ENCODE measurements around the gene MYOM1.
"Not testable (repeated sequence)": the region's sequence is repeated elsewhere in the genome, so short reads cannot be mapped to it uniquely, and the experiment has no call there.

MYOM1 gene

DNA sequence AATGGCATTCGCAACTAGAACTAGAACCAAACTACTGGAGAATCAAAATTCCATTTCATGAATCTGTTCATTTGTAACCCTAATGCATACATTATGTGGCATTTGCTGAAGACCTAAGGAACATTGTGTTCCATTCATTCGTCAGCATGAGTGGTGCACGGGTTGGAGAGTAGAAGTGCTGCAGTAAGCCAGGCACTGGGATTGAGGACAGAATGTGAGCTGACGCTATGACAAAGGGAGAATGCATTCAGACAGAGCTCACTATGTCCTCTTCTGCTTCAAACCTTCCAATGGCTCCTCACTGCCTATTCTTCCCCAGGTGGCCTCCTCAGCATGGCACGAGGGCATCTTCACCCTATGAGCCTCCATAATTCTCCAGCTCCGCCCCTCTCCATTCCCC lies 6.3 kb upstream of the MYOM1 start:
- in situ Hi-C loops (cut with HindIII; ENCODE audit: low pct_ligation_motif_present, low pct_unique_long_range_greater_than_20kb, low sequenced_read_pairs): no loop called here
- DNase-seq: no peak

- in situ Hi-C loops (cut with HindIII; ENCODE audit: low pct_ligation_motif_present, low pct_unique_long_range_greater_than_20kb, low sequenced_read_pairs): no loop called here
Observed at GRCh38 chr18:3225588-3225987, 5.8 kb upstream of the MYOM1 start.

DNA sequence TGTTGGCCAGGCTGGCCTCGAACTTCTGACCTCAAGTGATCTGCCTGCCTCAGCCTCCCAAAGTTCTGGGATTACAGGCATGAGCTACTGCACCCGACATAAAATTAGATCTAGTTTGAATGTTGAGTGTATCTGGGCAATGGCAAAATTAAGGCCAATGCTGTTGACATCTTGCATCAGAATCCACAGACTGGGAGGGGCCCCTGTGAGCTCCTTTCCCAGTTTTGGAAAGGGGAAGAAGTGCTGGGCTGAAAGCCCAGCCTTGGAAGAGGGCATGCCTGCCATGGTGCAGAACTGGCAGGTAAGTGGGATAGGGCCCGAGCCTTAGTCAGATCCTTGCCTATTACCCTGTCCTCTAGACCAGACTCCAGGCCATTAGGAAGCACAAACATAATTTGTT lies 4.5 kb upstream of the MYOM1 start:
- in situ Hi-C loops (cut with HindIII; ENCODE audit: low pct_ligation_motif_present, low pct_unique_long_range_greater_than_20kb, low sequenced_read_pairs): no loop called here

More at GRCh38 chr18:3225588-3225987, 5.8 kb upstream of the MYOM1 start:
- DNase-seq: no peak

GRCh38 chr18:3223356-3223755 lies 3.6 kb upstream of the MYOM1 start:
- in situ Hi-C loops (cut with HindIII; ENCODE audit: low pct_ligation_motif_present, low pct_unique_long_range_greater_than_20kb, low sequenced_read_pairs): no loop called here
- no peak for DNase-seq

More for the DNA sequence above, 4.5 kb upstream of the MYOM1 start:
- no peak for DNase-seq

GRCh38 chr18:3221496-3221895 lies 1.7 kb upstream of the MYOM1 start:
- DNase-seq: no peak
- in situ Hi-C loops (cut with HindIII; ENCODE audit: low pct_ligation_motif_present, low pct_unique_long_range_greater_than_20kb, low sequenced_read_pairs): no loop called here

DNA sequence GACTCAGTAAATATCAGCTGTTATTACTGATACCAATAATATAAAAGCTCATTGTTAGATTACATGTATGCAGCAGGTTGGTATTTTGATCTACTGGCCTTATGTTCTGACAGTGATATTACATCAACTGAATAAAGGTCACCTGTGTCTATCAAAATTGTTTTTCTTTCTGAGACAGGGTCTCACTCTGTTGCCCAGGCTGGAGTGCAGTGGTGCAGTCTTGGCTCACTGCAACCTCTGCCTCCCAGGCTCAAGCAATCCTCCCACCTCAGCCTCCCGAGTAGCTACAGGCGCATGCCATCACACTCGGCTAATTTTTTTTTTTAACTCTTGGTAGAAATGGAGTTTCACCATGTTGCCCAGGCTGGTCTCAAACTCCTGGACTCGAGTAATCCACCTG lies 1.1 kb upstream of the MYOM1 start:
- in situ Hi-C loops (cut with HindIII; ENCODE audit: low pct_ligation_motif_present, low pct_unique_long_range_greater_than_20kb, low sequenced_read_pairs); DNase-seq: not testable (repeated sequence)

GRCh38 chr18:3219241-3219630 lies 532 bp downstream of the MYOM1 start:
- DNase-seq: no peak
- in situ Hi-C loops (cut with HindIII; ENCODE audit: low pct_ligation_motif_present, low pct_unique_long_range_greater_than_20kb, low sequenced_read_pairs): no loop called here

- DNase-seq: no peak
- in situ Hi-C loops (cut with HindIII; ENCODE audit: low pct_ligation_motif_present, low pct_unique_long_range_greater_than_20kb, low sequenced_read_pairs): no loop called here
Observed at GRCh38 chr18:3218819-3219218, 949 bp downstream of the MYOM1 start.

DNA sequence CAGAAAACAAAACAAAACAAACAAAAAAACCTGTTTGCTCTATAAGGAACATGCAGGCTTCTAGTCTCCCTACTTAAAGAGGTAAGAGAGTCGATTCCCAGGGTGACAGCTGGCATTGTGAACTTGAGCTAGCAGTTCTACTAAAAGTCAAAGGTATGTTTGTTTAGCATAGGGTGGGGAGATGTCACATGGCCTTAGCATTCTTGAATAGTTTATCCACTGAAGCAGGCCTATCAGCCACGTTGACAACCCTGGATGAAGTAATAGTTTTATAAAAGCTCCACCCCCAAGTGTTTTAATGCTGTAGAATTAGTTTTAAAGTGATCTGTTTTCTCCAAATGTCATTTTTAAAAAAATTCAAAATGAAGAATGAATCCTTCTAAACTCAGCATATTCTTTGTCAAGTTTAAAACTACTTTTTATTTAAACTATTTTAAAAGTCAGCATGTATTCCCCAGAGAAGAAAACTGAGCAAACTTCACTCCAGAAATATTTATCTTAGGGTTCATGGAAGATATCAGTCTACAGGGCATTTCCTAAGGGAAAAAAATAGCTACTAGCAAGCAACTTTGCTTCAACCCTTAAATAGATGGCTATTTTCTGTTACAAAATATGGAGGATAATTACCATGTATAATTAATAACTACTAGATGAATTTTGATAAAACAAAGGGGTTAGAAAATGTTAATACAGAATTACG lies 1.7 kb downstream of the MYOM1 start:
- in situ Hi-C loops (cut with HindIII; ENCODE audit: low pct_ligation_motif_present, low pct_unique_long_range_greater_than_20kb, low sequenced_read_pairs): no loop called here
- DNase-seq: no peak

DNA sequence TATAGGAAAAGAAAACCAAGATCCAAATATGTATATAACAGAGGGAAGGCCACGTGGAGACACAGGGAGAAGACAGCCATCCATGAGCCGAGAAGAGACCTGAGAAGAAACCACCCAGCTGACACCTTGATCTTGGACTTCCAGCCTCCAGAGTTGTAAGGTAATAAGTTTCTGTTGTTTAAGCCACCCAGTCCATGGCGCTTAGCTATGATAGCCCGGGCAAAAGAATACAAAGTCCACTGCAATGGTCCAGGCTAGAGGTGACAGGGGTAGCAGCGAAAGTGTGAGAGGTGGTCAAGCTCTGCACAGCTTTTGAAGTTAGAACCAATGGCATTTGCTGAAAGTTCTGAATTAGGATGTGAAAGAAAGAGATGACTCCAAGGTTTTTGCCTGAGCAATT lies 2.8 kb downstream of the MYOM1 start:
- in situ Hi-C loops (cut with HindIII; ENCODE audit: low pct_ligation_motif_present, low pct_unique_long_range_greater_than_20kb, low sequenced_read_pairs): no loop called here

GRCh38 chr18:3214855-3215637 lies 4.7 kb downstream of the MYOM1 start:
- in situ Hi-C loops (cut with HindIII; ENCODE audit: low pct_ligation_motif_present, low pct_unique_long_range_greater_than_20kb, low sequenced_read_pairs): no loop called here
- no peak for DNase-seq

More for the DNA sequence above, 2.8 kb downstream of the MYOM1 start:
- no peak for DNase-seq

DNA sequence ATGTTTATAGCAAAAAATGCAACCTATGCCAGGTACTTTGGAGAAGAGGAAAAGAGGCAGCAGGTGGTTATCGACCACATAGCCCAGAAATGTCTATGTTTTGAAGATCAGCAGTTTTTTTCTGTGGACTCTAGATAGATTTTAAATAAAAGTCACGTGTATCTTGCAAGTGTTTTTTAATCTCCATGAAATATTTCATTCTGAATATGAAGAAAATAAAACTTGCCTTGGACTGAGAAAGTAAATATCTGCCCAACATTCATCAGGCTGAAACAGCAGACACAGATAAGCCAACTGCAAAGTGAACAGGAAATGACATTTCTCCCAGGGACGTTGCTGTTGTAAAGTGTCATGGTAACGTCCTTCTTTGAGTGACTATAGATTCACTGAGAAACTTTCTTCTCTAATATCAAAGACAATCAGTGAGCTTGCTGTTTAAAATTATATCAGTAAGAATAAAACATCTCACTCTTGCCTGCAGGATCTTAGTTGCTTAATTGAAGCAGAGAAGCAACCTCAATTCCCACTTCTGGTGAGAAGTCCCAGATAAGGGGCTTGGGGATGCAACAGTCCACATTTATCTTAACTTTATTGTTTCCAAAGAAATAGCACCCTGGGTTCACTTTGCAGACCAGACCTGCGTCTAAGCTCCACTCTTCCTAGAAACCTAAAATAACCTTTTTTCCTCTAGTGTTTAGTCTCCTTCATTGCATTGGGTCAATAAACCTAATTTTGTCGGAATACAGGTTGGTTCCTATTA lies 6.3 kb downstream of the MYOM1 start:
- in situ Hi-C loops (cut with HindIII; ENCODE audit: low pct_ligation_motif_present, low pct_unique_long_range_greater_than_20kb, low sequenced_read_pairs): no loop called here
- no peak for DNase-seq

DNA sequence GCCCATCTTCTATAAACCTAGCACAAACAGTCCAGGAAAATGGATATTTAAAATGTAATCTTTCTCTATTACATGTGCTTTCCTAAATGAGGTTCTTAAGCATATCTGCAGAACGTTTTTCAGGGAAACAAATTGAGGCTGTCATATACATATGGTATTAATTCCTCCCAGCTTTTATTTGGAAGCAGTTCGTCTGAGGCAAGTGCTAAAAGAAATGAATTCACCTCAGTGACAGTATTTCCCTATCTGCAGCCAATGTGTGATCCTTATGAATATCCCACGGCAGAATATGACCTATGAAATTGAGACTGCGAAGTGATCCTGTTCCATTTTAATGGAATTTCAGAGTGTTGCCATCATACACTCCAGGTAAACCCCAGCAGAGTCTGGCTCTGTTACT lies 7.1 kb downstream of the MYOM1 start:
- no peak for DNase-seq
- in situ Hi-C loops (cut with HindIII; ENCODE audit: low pct_ligation_motif_present, low pct_unique_long_range_greater_than_20kb, low sequenced_read_pairs): no loop called here

GRCh38 chr18:3211236-3211992 lies 8.4 kb downstream of the MYOM1 start:
- in situ Hi-C loops (cut with HindIII; ENCODE audit: low pct_ligation_motif_present, low pct_unique_long_range_greater_than_20kb, low sequenced_read_pairs): no loop called here
- no peak for DNase-seq

- no peak for DNase-seq
Observed at GRCh38 chr18:3209859-3210569, 9.8 kb downstream of the MYOM1 start.

GRCh38 chr18:3207565-3207964 lies 12.2 kb downstream of the MYOM1 start:
- in situ Hi-C loops (cut with HindIII; ENCODE audit: low pct_ligation_motif_present, low pct_unique_long_range_greater_than_20kb, low sequenced_read_pairs): no loop called here
- peak; percentile 29 for DNase-seq

More at GRCh38 chr18:3209859-3210569, 9.8 kb downstream of the MYOM1 start:
- in situ Hi-C loops (cut with HindIII; ENCODE audit: low pct_ligation_motif_present, low pct_unique_long_range_greater_than_20kb, low sequenced_read_pairs): no loop called here

DNA sequence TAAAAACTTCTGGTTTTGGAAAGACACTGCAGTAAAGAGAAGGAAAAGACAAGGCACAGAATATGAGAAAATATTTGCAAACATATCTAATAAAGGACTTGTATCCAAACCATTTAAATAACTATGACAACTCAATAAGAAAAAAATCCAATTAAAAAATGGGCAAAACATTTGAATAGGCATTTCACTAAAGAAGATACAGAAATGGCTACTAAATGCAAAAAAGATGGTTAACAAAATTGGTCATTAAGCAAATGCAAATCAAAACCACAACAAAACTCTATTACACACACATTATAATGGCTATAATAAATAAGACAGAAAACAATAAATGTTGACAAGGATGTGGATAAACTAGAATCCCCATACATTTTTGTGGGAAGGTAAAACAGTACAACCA lies 14.5 kb downstream of the MYOM1 start:
- DNase-seq: no peak
- in situ Hi-C loops (cut with HindIII; ENCODE audit: low pct_ligation_motif_present, low pct_unique_long_range_greater_than_20kb, low sequenced_read_pairs): no loop called here

Data from ACHN (cell line).